Spleen (tissue), 3 donors: Measurements from ENCODE around the gene CNDP1.

Source experiments
- POLR2A ChIP-seq, 3 donors: fragments of 450-650 bp; IDR thresholded peaks; one replicate each; pipeline ENCODE4 v1.5.1; 2017; ENCODE audit warnings: antibody characterized with exemption in 3 of 3, mild to moderate bottlenecking in 1 of 3
- POLR2AphosphoS5 ChIP-seq, 3 donors: sonication (generic); formaldehyde crosslinking; IDR thresholded peaks; one replicate each; pipeline ENCODE4 v1.5.1; 2017; ENCODE audit warnings: antibody characterized with exemption in 3 of 3

- TF ChIP-seq POLR2A (IDR thresholded peaks at IDR 0.05) (no peak), POLR2AphosphoS5 (IDR thresholded peaks at IDR 0.05) (no peak)
Observed at GRCh38 chr18:74631623-74632350, 97.5 kb downstream of the CNDP1 start.
